Neural cell (in vitro differentiated cells): ENCODE measurements around the gene CLEC14A. TPM values are rescaled to one million over a fixed set of nuclear protein-coding genes. Genes with fewer than 3 reads are reported as not detected.
A peak's percentile ranks its signal among the peaks of the same experiment; 100 is the strongest.

Experiments
- H2AFZ ChIP-seq: fragments of 200-600, 300-800 bp; sonication (generic), shearing (Covaris generic); 2 replicates; pipeline ENCODE4 v1.6.0; 2014; ENCODE audit warnings: low read depth, mild to moderate bottlenecking, antibody characterized with exemption, low read length, moderate library complexity
- H3F3A ChIP-seq: fragments of 200-600 bp; shearing (Covaris generic); 2 replicates; pipeline ENCODE4 v1.6.1; 2016; ENCODE audit warnings: mild to moderate bottlenecking, moderate library complexity, mixed read lengths, antibody characterized with exemption, low read length; ENCODE audit not compliant: insufficient read depth, poor library complexity, severe bottlenecking
- H3K27ac ChIP-seq: fragments of 200-600, 300-800 bp; sonication (generic), shearing (Covaris generic); 2 replicates; pipeline ENCODE4 v1.5.1; 2014; ENCODE audit warnings: mild to moderate bottlenecking, low read length, moderate library complexity
- H3K27me3 ChIP-seq: fragments of 300-800, 200-600 bp; sonication (generic), shearing (Covaris generic); 2 replicates; pipeline ENCODE4 v1.6.0; 2014; ENCODE audit warnings: mild to moderate bottlenecking, low read depth, low read length, moderate library complexity; ENCODE audit not compliant: insufficient read depth
- H3K36me3 ChIP-seq: fragments of 300-800, 200-600 bp; sonication (generic), shearing (Covaris generic); 2 replicates; pipeline ENCODE4 v1.5.1; 2014; ENCODE audit warnings: mild to moderate bottlenecking, antibody characterized with exemption, low read length, moderate library complexity; ENCODE audit not compliant: insufficient read depth
- H3K4me2 ChIP-seq: fragments of 300-800, 200-600 bp; sonication (generic), shearing (Covaris generic); 2 replicates; pipeline ENCODE4 v1.6.0; 2014; ENCODE audit warnings: mild to moderate bottlenecking, low read length
- H3K4me3 ChIP-seq: fragments of 300-800, 200-600 bp; sonication (generic), shearing (Covaris generic); 2 replicates; pipeline ENCODE4 v1.5.1; 2014; ENCODE audit warnings: mild to moderate bottlenecking, low read length, moderate library complexity
- H3K79me2 ChIP-seq: fragments of 200-600 bp; shearing (Covaris generic); replicated peaks from 2 replicates; pipeline ENCODE4 v1.6.0; 2014; ENCODE audit warnings: mild to moderate bottlenecking, low read length, moderate library complexity; ENCODE audit not compliant: insufficient read depth
- H3K9ac ChIP-seq: fragments of 300-800, 200-600 bp; sonication (generic), shearing (Covaris generic); 2 replicates; pipeline ENCODE4 v1.6.1; 2016; ENCODE audit warnings: mild to moderate bottlenecking, low read length, mixed read lengths
- H3K9me2 ChIP-seq: fragments of 200-600 bp; shearing (Covaris generic); 2 replicates; pipeline ENCODE4 v1.6.1; 2016; ENCODE audit warnings: mild to moderate bottlenecking, low read length, mixed read lengths; ENCODE audit not compliant: insufficient read depth
- H3K9me3 ChIP-seq: fragments of 200-600, 300-800 bp; sonication (generic), shearing (Covaris generic); 2 replicates; pipeline ENCODE4 v1.6.1; 2016; ENCODE audit warnings: mild to moderate bottlenecking, mixed run types, low read length, moderate library complexity, mixed read lengths
- H4K20me1 ChIP-seq: fragments of 200-600 bp; shearing (Covaris generic); 2 replicates; pipeline ENCODE4 v1.6.1; 2016; ENCODE audit warnings: mild to moderate bottlenecking, mixed run types; ENCODE audit not compliant: insufficient read depth
- EP300 ChIP-seq: fragments of 450-650 bp; conservative IDR thresholded peaks from 2 replicates; pipeline ENCODE4 v1.6.1; 2014; ENCODE audit warnings: antibody characterized with exemption, mild to moderate bottlenecking, moderate library complexity; ENCODE audit not compliant: poor library complexity, severe bottlenecking
- EZH2 ChIP-seq: fragments of 200-600, 300-800 bp; shearing (Covaris generic), sonication (generic); IDR thresholded peaks from 2 replicates; pipeline ENCODE4 v1.6.1; 2014; ENCODE audit warnings: antibody characterized with exemption, low read length, borderline replicate concordance, mild to moderate bottlenecking; ENCODE audit not compliant: insufficient read depth, poor library complexity, severe bottlenecking
- MXI1 ChIP-seq: fragments of 450-650 bp; conservative IDR thresholded peaks from 2 replicates; pipeline ENCODE4 v1.6.1; 2014; ENCODE audit warnings: antibody characterized with exemption, mild to moderate bottlenecking; ENCODE audit not compliant: poor library complexity, severe bottlenecking
- POLR2AphosphoS5 ChIP-seq: IDR thresholded peaks from 2 replicates; pipeline ENCODE4 v1.6.1; 2012
- RAD21 ChIP-seq: fragments of 450-650 bp; conservative IDR thresholded peaks from 2 replicates; pipeline ENCODE4 v1.6.1; 2014; ENCODE audit warnings: antibody characterized with exemption, mild to moderate bottlenecking, moderate library complexity
- SMC3 ChIP-seq: fragments of 450-650 bp; conservative IDR thresholded peaks from 2 replicates; pipeline ENCODE4 v1.6.1; 2014; ENCODE audit warnings: antibody characterized with exemption, mild to moderate bottlenecking, moderate library complexity; ENCODE audit not compliant: poor library complexity
- TAF1 ChIP-seq: IDR thresholded peaks from 2 replicates; pipeline ENCODE4 v1.6.1; 2012; ENCODE audit warnings: low read depth
- polyA plus RNA-seq: library from polyadenylated mRNA; depleted of rRNA; stranded (reverse); fragments of >200 nt; gene quantifications from 2 replicates; pipeline ENCODE4 v1.2.3, GENCODE V29; 2014
- TF ChIP-seq, protein P1 (sequence below): IDR thresholded peaks from 2 replicates; pipeline ENCODE4 v1.6.1; 2012; ENCODE audit warnings: borderline replicate concordance
- TF ChIP-seq, protein P2 (sequence below): fragments of 450-650 bp; IDR thresholded peaks from 2 replicates; pipeline ENCODE4 v1.5.1; 2014; ENCODE audit warnings: antibody characterized with exemption, mild to moderate bottlenecking, moderate library complexity; ENCODE audit not compliant: poor library complexity, severe bottlenecking

The CLEC14A gene
- polyA plus RNA-seq, 1 donor from 2014 or later: 0.12 TPM

DNA sequence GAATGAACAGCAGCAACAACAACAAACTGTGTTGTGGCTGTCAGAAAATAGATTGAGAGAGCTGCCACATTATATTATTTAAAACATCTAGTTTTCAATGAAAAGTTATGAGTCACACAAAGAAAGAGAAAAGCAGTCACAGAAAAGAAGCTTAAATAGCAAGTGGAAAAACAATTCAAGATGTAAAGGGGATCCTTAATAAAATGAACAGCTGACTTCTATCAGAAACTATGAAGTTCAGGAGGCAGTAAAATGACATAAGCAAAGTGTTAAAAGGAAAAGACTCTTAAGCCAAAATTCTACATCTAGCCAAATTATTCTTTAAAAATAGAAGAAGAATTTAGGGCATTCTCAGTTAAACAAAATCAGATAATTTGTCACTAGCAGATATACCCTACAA lies 5.6 kb downstream of the CLEC14A start:
- H3K4me3 ChIP-seq: no peak overlapping the region
- no peaks in the 10 kb centered on the region for H3K9me2 ChIP-seq
- H3K4me2 ChIP-seq: no peak overlapping the region
- no peak overlapping the region for H3K9ac ChIP-seq
- no peaks in the 10 kb centered on the region for H3K79me2 ChIP-seq
- no peaks in the 10 kb centered on the region for H4K20me1 ChIP-seq
- H3K36me3 ChIP-seq: no peaks in the 10 kb centered on the region
- H3F3A ChIP-seq: no peaks in the 10 kb centered on the region
- H3K9me3 ChIP-seq: peaks cover 9% of the 10 kb centered on the region
- H3K27me3 ChIP-seq: peaks cover 23% of the 10 kb centered on the region
- H2AFZ ChIP-seq: no peak overlapping the region
- TF ChIP-seq, protein P1, sequence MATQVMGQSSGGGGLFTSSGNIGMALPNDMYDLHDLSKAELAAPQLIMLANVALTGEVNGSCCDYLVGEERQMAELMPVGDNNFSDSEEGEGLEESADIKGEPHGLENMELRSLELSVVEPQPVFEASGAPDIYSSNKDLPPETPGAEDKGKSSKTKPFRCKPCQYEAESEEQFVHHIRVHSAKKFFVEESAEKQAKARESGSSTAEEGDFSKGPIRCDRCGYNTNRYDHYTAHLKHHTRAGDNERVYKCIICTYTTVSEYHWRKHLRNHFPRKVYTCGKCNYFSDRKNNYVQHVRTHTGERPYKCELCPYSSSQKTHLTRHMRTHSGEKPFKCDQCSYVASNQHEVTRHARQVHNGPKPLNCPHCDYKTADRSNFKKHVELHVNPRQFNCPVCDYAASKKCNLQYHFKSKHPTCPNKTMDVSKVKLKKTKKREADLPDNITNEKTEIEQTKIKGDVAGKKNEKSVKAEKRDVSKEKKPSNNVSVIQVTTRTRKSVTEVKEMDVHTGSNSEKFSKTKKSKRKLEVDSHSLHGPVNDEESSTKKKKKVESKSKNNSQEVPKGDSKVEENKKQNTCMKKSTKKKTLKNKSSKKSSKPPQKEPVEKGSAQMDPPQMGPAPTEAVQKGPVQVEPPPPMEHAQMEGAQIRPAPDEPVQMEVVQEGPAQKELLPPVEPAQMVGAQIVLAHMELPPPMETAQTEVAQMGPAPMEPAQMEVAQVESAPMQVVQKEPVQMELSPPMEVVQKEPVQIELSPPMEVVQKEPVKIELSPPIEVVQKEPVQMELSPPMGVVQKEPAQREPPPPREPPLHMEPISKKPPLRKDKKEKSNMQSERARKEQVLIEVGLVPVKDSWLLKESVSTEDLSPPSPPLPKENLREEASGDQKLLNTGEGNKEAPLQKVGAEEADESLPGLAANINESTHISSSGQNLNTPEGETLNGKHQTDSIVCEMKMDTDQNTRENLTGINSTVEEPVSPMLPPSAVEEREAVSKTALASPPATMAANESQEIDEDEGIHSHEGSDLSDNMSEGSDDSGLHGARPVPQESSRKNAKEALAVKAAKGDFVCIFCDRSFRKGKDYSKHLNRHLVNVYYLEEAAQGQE: no peak
- TF ChIP-seq EZH2 (no peak), EP300 (no peak), TAF1 (no peak), RAD21 (no peak), POLR2AphosphoS5 (no peak), SMC3 (no peak), MXI1 (no peak)
- TF ChIP-seq, protein P2, sequence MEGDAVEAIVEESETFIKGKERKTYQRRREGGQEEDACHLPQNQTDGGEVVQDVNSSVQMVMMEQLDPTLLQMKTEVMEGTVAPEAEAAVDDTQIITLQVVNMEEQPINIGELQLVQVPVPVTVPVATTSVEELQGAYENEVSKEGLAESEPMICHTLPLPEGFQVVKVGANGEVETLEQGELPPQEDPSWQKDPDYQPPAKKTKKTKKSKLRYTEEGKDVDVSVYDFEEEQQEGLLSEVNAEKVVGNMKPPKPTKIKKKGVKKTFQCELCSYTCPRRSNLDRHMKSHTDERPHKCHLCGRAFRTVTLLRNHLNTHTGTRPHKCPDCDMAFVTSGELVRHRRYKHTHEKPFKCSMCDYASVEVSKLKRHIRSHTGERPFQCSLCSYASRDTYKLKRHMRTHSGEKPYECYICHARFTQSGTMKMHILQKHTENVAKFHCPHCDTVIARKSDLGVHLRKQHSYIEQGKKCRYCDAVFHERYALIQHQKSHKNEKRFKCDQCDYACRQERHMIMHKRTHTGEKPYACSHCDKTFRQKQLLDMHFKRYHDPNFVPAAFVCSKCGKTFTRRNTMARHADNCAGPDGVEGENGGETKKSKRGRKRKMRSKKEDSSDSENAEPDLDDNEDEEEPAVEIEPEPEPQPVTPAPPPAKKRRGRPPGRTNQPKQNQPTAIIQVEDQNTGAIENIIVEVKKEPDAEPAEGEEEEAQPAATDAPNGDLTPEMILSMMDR: no peak
- no peak overlapping the region for H3K27ac ChIP-seq

DNA sequence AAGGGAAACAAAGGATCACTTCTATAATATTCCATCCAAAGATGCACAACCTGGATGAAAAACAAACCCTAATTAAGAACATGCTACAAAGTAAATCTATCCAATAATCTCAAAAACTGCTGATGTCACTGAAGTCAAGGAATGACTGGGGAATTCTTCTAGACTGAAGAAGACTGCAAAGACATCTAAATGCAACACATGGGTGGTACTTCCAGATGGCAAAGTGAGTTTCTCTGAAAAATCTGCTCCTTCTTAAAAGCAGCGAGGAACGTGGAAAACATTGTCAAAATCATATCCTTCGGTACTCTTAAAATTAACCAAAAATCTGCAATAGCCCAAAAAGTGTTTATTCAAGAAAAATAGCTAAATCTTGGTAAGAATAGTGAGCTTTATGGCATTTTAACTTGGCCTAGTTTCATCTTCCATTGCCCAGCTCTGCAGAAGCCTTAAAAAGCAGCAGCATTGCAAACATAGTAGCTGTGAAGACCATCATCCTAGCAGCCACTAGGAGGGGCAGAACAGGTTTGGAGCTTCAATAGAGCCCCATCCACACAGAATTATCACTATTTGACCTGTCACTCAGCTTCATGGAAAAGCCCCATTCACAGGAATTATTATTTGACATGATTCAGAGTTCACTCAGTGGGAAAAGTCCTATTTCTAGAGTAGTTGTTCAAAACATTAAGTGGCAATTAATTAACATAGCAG lies 7.4 kb downstream of the CLEC14A start:
- Histone ChIP-seq H4K20me1 (no peaks in the 10 kb centered on the region), H3K9me2 (no peaks in the 10 kb centered on the region), H3K27ac (no peak overlapping the region), H2AFZ (no peak overlapping the region), H3K27me3 (peaks cover 5% of the 10 kb centered on the region), H3K4me2 (no peak overlapping the region), H3K9me3 (no peaks in the 10 kb centered on the region), H3K9ac (no peak overlapping the region), H3K79me2 (no peaks in the 10 kb centered on the region), H3F3A (no peaks in the 10 kb centered on the region), H3K4me3 (no peak overlapping the region), H3K36me3 (no peaks in the 10 kb centered on the region)
- TF ChIP-seq, protein P2: peak; percentile 17
- TF ChIP-seq, protein P1: no peak
